ENCODE data around the gene TNNC2.

Gene TNNC2

GRCh38 chr20:45857114-45857881 lies 30.2 kb upstream of the TNNC2 start, which contains the start of the genes ACOT8 and ZSWIM3:
TSS of gene ACOT8 (minus strand) at chr20:45857392. CDS start at chr20:45857315, 77 bp downstream.
TSS of gene ZSWIM3 (plus strand) at chr20:45857614. CDS start at chr20:45857826, 212 bp downstream.
- DNase-seq, result peak; percentile 97
- Mint-ChIP-seq H3K36me3 (peaks cover 6 to 19% of the 10 kb centered on the region in 2 donors), H3K27ac (peak within 1 kb of the TSS; percentile 99), H3K9me3 (no peaks in the 10 kb centered on the region), H3K27me3 (no peaks in the 10 kb centered on the region), H3K4me1 (peaks cover 20 to 40% of the 10 kb centered on the region in 2 donors), H3K4me3 (peak within 1 kb of the TSS; percentile 97)
- peak; percentile 95 for ATAC-seq (replicated peaks)

DNA sequence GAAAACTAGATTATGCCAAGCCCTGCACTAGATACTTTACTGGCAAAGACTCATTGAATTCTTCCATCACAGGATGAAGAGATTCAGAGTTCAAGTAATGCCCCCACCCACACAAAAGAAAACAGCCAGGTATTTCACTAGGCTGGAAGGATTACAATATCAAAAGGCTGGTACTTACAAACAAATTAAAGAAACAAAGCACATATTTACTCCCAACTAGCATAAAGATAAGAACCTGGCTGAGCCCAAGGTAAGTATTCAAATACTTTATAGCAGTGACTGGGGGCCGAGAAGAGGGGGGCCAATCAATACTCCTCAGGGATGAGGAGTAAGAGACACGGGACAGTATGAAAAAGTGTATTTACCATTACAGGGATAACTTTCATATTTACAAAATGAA lies 26.4 kb upstream of the TNNC2 start:
- Mint-ChIP-seq H3K4me1 (peaks cover 9 to 38% of the 10 kb centered on the region in 2 donors), H3K36me3 (peaks cover 17 to 20% of the 10 kb centered on the region in 2 donors), H3K9me3 (no peaks in the 10 kb centered on the region), H3K27me3 (no peaks in the 10 kb centered on the region), H3K27ac (no peak overlapping the region), H3K4me3 (no peak overlapping the region)
- DNase-seq (no peak), ATAC-seq (replicated peaks) (no peak)

GRCh38 chr20:45852326-45852725 lies 25.2 kb upstream of the TNNC2 start:
- Mint-ChIP-seq H3K27me3 (no peaks in the 10 kb centered on the region), H3K4me3 (no peak overlapping the region), H3K4me1 (peaks cover 6 to 31% of the 10 kb centered on the region in 2 donors), H3K9me3 (no peaks in the 10 kb centered on the region), H3K36me3 (peaks cover 19 to 25% of the 10 kb centered on the region in 2 donors), H3K27ac (no peak overlapping the region)
- ATAC-seq (replicated peaks) (no peak), DNase-seq (no peak)

DNA sequence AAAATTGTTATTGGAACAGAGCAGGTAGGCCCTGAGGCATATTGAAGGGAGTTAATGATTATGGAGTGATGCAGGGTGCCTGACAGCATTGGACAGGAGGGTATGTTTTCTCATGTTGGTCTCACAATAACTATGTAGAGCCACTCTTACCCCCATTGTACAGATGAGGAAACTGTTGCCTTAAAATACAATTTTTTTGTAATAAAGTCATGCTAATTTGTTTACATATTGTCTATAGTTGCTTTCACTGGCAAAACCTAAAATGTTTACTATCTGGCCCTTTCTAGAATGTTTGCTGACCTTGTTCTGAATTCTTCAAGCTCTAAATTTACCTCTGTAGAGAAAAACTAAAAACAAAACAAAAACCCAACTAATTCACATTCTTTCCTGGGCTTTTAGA lies 24.4 kb upstream of the TNNC2 start:
- Mint-ChIP-seq H3K27ac (no peak overlapping the region), H3K27me3 (no peaks in the 10 kb centered on the region), H3K4me1 (peaks cover 5 to 28% of the 10 kb centered on the region in 2 donors), H3K36me3 (peaks cover 19 to 26% of the 10 kb centered on the region in 2 donors), H3K9me3 (no peaks in the 10 kb centered on the region), H3K4me3 (no peak overlapping the region)
- no peak for ATAC-seq (replicated peaks)
- no peak for DNase-seq

- Mint-ChIP-seq H3K27ac (no peak overlapping the region), H3K4me1 (peaks cover 5 to 22% of the 10 kb centered on the region in 2 donors), H3K27me3 (no peaks in the 10 kb centered on the region), H3K9me3 (no peaks in the 10 kb centered on the region), H3K4me3 (no peak overlapping the region), H3K36me3 (peaks cover 19 to 29% of the 10 kb centered on the region in 2 donors)
- DNase-seq, result no peak
- ATAC-seq (replicated peaks), result no peak
Observed at GRCh38 chr20:45850926-45851325, 23.8 kb upstream of the TNNC2 start.

- H3K4me3 Mint-ChIP-seq, result no peak overlapping the region
- no peaks in the 10 kb centered on the region for H3K9me3 Mint-ChIP-seq
- H3K4me1 Mint-ChIP-seq, result peaks cover 5 to 18% of the 10 kb centered on the region in 2 donors
- peaks cover 24 to 34% of the 10 kb centered on the region in 2 donors for H3K36me3 Mint-ChIP-seq
- no peak overlapping the region for H3K27ac Mint-ChIP-seq
- no peak for DNase-seq
- no peak for ATAC-seq (replicated peaks)
- no peaks in the 10 kb centered on the region for H3K27me3 Mint-ChIP-seq
Observed at GRCh38 chr20:45850238-45850637, 23.1 kb upstream of the TNNC2 start.

GRCh38 chr20:45848969-45849582 lies 22.0 kb upstream of the TNNC2 start:
- no peak for DNase-seq
- H3K9me3 Mint-ChIP-seq, result no peaks in the 10 kb centered on the region
- H3K27me3 Mint-ChIP-seq, result no peaks in the 10 kb centered on the region
- peaks cover 2 to 8% of the 10 kb centered on the region in 2 donors for H3K4me1 Mint-ChIP-seq
- H3K27ac Mint-ChIP-seq, result no peak overlapping the region
- H3K4me3 Mint-ChIP-seq, result no peak overlapping the region
- peaks cover 30 to 38% of the 10 kb centered on the region in 2 donors for H3K36me3 Mint-ChIP-seq
- ATAC-seq (replicated peaks), result no peak

DNA sequence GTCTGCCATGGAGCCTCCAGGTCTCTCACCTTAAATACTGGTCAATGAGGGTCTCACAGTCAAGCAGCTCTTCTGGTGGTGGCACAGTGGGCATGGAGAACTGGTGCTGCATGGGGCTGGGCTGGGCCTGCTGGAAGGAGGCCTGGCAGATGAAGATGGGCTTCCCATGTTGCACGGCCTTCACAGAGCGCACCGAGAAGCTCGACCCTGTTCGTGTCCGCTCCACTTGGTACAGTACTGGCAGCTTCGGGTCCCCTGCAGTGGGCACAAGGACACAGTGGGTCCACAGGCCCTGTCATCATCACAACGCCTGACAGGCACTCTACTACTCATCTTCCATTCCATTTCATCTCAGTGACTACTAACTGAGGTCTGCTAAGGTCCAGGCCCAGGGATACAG lies 21.3 kb upstream of the TNNC2 start:
- Mint-ChIP-seq H3K27ac (no peak overlapping the region), H3K27me3 (no peaks in the 10 kb centered on the region), H3K9me3 (no peaks in the 10 kb centered on the region), H3K36me3 (peaks cover 33 to 37% of the 10 kb centered on the region in 2 donors), H3K4me1 (peaks cover 2 to 8% of the 10 kb centered on the region in 2 donors), H3K4me3 (no peak overlapping the region)
- no peak for DNase-seq
- ATAC-seq (replicated peaks), result no peak

GRCh38 chr20:45845452-45845851 lies 18.3 kb upstream of the TNNC2 start:
- Mint-ChIP-seq H3K9me3 (no peaks in the 10 kb centered on the region), H3K4me3 (no peak overlapping the region), H3K27me3 (no peaks in the 10 kb centered on the region), H3K27ac (no peak overlapping the region), H3K4me1 (peaks cover 16 to 34% of the 10 kb centered on the region in 2 donors), H3K36me3 (peaks cover 31 to 47% of the 10 kb centered on the region in 2 donors)
- no peak for DNase-seq
- no peak for ATAC-seq (replicated peaks)

DNA sequence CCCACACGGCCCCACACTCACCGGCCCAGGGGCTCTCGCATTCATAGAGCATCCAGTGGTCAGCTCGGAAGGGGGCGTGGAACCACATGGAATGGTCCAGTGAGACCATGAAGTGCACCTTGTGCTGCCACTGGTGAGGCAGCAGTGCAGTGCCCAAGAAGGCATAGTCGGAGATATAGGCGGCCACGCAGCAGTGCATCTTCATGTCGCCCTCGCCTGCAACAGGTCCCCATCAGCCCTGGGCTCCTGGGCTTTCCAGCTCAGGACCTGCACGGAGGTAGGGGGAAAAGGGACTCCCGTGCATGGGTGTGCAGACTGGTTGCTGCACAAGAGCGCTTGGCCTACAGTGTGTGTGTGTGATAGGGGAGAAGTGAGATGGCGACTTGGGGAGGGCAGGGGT lies 16.4 kb upstream of the TNNC2 start:
- no peak for ATAC-seq (replicated peaks)
- no peak overlapping the region for H3K27ac Mint-ChIP-seq
- H3K36me3 Mint-ChIP-seq, result peaks cover 24 to 44% of the 10 kb centered on the region in 2 donors

GRCh38 chr20:45842169-45842812 lies 15.2 kb upstream of the TNNC2 start:
- H3K36me3 Mint-ChIP-seq, result peaks cover 21 to 39% of the 10 kb centered on the region in 2 donors
- no peaks in the 10 kb centered on the region for H3K9me3 Mint-ChIP-seq
- no peaks in the 10 kb centered on the region for H3K27me3 Mint-ChIP-seq
- peak overlapping the region; percentile 73 for H3K27ac Mint-ChIP-seq
- peak overlapping the region; percentile 25 to 41 for H3K4me3 Mint-ChIP-seq
- peaks cover 16 to 26% of the 10 kb centered on the region in 2 donors for H3K4me1 Mint-ChIP-seq
- DNase-seq (peak; percentile 35), ATAC-seq (replicated peaks) (peak; percentile 98)

More for the DNA sequence above, 16.4 kb upstream of the TNNC2 start:
- no peaks in the 10 kb centered on the region for H3K27me3 Mint-ChIP-seq
- H3K4me3 Mint-ChIP-seq, result no peak overlapping the region
- H3K9me3 Mint-ChIP-seq, result no peaks in the 10 kb centered on the region
- H3K4me1 Mint-ChIP-seq, result peaks cover 16 to 30% of the 10 kb centered on the region in 2 donors
- no peak for DNase-seq

DNA sequence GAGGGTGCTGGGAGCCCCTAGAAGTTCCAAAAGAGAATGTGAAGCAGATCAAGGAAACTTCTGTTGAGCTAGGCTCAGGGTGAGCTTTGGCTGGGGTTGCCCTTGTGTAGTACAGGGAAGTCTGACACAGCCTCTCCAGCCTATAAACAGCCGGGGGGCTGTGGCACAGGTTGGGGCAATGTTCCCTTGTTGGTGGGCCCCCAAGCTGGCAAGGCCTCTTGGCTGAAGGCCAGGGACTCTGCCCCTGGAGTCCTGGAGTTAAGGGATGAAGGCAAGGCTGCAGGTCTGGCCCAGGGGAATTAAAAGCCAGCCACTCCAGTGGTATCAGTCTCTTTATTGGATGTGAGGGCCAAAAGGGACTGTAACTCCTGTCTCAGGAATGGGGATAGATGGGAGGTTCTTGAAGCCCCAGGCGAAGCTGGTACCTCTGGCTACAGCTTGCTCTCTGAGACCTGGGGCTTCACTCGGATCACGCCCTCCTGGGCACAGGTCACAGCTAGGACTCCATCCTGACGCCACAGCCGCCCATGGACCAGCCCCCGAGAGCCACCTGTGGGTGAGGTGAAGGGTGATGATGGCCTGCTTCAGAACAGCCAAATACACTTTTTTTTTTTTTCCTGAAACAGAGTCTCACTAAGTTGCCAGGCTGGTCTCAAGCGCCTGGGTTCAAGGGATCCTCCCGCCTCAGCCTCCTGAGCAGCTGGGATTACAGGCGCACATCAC lies 14.5 kb upstream of the TNNC2 start:
- H3K27me3 Mint-ChIP-seq, result no peaks in the 10 kb centered on the region
- H3K9me3 Mint-ChIP-seq, result no peaks in the 10 kb centered on the region
- peaks cover 22 to 40% of the 10 kb centered on the region in 2 donors for H3K36me3 Mint-ChIP-seq
- H3K4me1 Mint-ChIP-seq, result peaks cover 16 to 26% of the 10 kb centered on the region in 2 donors
- H3K27ac Mint-ChIP-seq, result peak overlapping the region; percentile 73
- no peak for DNase-seq
- peak overlapping the region in 1 of 2 donors; percentile 25 for H3K4me3 Mint-ChIP-seq
- ATAC-seq (replicated peaks), result no peak

DNA sequence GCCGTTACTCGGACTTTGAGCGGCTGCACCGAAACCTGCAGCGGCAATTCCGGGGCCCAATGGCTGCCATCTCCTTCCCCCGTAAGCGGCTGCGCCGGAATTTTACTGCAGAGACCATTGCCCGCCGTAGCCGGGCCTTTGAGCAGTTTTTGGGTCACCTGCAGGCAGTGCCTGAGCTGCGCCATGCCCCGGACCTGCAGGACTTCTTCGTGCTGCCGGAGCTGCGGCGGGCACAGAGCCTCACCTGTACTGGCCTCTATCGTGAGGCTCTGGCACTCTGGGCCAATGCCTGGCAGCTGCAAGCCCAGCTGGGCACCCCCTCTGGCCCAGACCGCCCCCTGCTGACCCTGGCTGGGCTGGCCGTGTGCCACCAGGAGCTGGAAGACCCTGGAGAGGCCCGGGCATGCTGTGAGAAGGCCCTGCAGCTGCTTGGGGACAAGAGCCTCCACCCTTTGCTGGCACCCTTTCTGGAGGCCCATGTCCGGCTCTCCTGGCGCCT lies 13.6 kb upstream of the TNNC2 start:
- H3K36me3 Mint-ChIP-seq, result peaks cover 23 to 38% of the 10 kb centered on the region in 2 donors
- H3K27me3 Mint-ChIP-seq, result no peaks in the 10 kb centered on the region
- peaks cover 16 to 26% of the 10 kb centered on the region in 2 donors for H3K4me1 Mint-ChIP-seq
- no peak overlapping the region for H3K27ac Mint-ChIP-seq
- no peaks in the 10 kb centered on the region for H3K9me3 Mint-ChIP-seq
- ATAC-seq (replicated peaks), result no peak
- no peak for DNase-seq
- no peak overlapping the region for H3K4me3 Mint-ChIP-seq

- Mint-ChIP-seq H3K4me1 (peaks cover 9 to 20% of the 10 kb centered on the region in 2 donors), H3K36me3 (peaks cover 6 to 9% of the 10 kb centered on the region in 2 donors), H3K27me3 (peaks cover 0 to 6% of the 10 kb centered on the region in 2 donors), H3K9me3 (no peaks in the 10 kb centered on the region), H3K27ac (no peak overlapping the region), H3K4me3 (no peak overlapping the region)
- no peak for DNase-seq
- no peak for ATAC-seq (replicated peaks)
Observed at GRCh38 chr20:45836841-45837240, 9.7 kb upstream of the TNNC2 start.

Data from stimulated activated naive B cell treated with anti-CD40 and anti-IgM and Interleukin-4, amounts not matched to agents 10 μg/mL and 1 μg/mL and 100 μg/mL, for 72 hours (primary cell).